Measurements from ENCODE around the gene CCDC122. TPM values are rescaled to one million over a fixed set of nuclear protein-coding genes. Genes with fewer than 3 reads are reported as not detected.

Gene CCDC122
- total and polyA plus RNA-seq, 4 donors, result 1.2 to 2.3 (median 1.7) TPM

Small RNAs within 50 kb of the gene (small RNA-seq; reads per million reads assigned to genes)
- not detected for gene AL162713.1

Other genes with a start within 250 kb of the CCDC122 start
- gene ENOX1, start 92.8 kb downstream of the CCDC122 start, total RNA-seq, result under 1 TPM; 0.08 to 0.33 TPM
- gene ENOX1, start 92.8 kb downstream of the CCDC122 start, polyA plus RNA-seq, result under 1 TPM in 1 of 2 donors, not detected in 1; 0.02 TPM
- 1 to 10 TPM; 2.6 to 4.4 TPM for gene LACC1, start 164 bp upstream of the CCDC122 start, total RNA-seq
- 1 to 10 TPM; 2.2 to 2.5 TPM for gene LACC1, start 164 bp upstream of the CCDC122 start, polyA plus RNA-seq

All from liver (tissue), 5 donors.